H1 (cell line): ENCODE results near the gene RILPL2. TPM values are rescaled to one million over a fixed set of nuclear protein-coding genes. Genes with fewer than 3 reads are reported as not detected.
A peak's percentile ranks its signal among the peaks of the same experiment; 100 is the strongest.

Experiments used
- CTCF ChIA-PET: fragments of 300-600 bp; sonication (Branson Sonifier 250); formaldehyde crosslinking; loops from one replicate; lab custom pipeline; 2021; ENCODE audit not compliant: partially characterized antibody; lab: Charles Lee
- POLR2A ChIA-PET: fragments of 300-600 bp; sonication (Branson Sonifier 250); formaldehyde crosslinking; loops from one replicate; lab custom pipeline; 2021; ENCODE audit warnings: inconsistent platforms; ENCODE audit not compliant: partially characterized antibody; lab: Charles Lee
- DNase-seq, 2 experiments: peaks; one replicate each; pipeline versions ENCODE4 v3.0.0 to v3.0.0-alpha.2; 2010 to 2022; ENCODE audit warnings: low spot score in 2 of 2, low read depth in 1 of 2, mixed read lengths in 1 of 2
- FAIRE-seq: peaks from 2 replicates; lab custom pipeline; 2011; peaks lifted over from hg19 to GRCh38; lab: Jason Lieb, UNC
- H2AFZ ChIP-seq: 2 replicates; pipeline ENCODE4 v1.8.1; 2012; ENCODE audit warnings: low read length, inconsistent platforms
- H2AK5ac ChIP-seq: 2 replicates; pipeline ENCODE4 v1.6.1; 2013; ENCODE audit warnings: low read depth, low read length
- H2BK120ac ChIP-seq: replicated peaks from 2 replicates; pipeline ENCODE3; 2013; ENCODE audit warnings: low read depth, low read length, inconsistent platforms
- H2BK12ac ChIP-seq: 2 replicates; pipeline ENCODE4 v1.6.1; 2013; ENCODE audit warnings: low read depth, low read length
- H2BK15ac ChIP-seq: 2 replicates; pipeline ENCODE4 v1.6.1; 2013; ENCODE audit warnings: low read length
- H2BK20ac ChIP-seq: 2 replicates; pipeline ENCODE4 v1.6.1; 2013; ENCODE audit warnings: low read length
- H2BK5ac ChIP-seq: 2 replicates; pipeline ENCODE4 v1.6.1; 2013; ENCODE audit warnings: low read depth, low read length
- H3K14ac ChIP-seq: 2 replicates; pipeline ENCODE4 v1.6.1; 2013; ENCODE audit warnings: inconsistent platforms; ENCODE audit not compliant: insufficient read length
- H3K18ac ChIP-seq: 2 replicates; pipeline ENCODE4 v1.6.1; 2013; ENCODE audit warnings: low read length; ENCODE audit errors: extremely low read depth
- H3K23ac ChIP-seq: 2 replicates; pipeline ENCODE4 v1.6.1; 2013; ENCODE audit warnings: inconsistent platforms; ENCODE audit not compliant: insufficient read length
- H3K23me2 ChIP-seq: 2 replicates; pipeline ENCODE4 v1.6.1; 2013; ENCODE audit warnings: low read depth, low read length
- H3K27ac ChIP-seq: 2 replicates; pipeline ENCODE4 v1.6.1; 2011; ENCODE audit warnings: low read depth, low read length, inconsistent platforms
- H3K27me3 ChIP-seq, 4 experiments: replicated peaks in 1 of 4; 1 replicate in 1 of 4; 2 replicates in 3 of 4; pipeline versions ENCODE4 v1.6.1 to v1.8.1; 2011 to 2013; ENCODE audit warnings: low read length in 3 of 4, mild to moderate bottlenecking in 3 of 4, inconsistent platforms in 2 of 4, mixed read lengths in 2 of 4, moderate library complexity in 1 of 4; ENCODE audit not compliant: control insufficient read depth in 3 of 4, insufficient read depth in 3 of 4; ENCODE audit errors: extremely low read depth in 1 of 4
- H3K36me3 ChIP-seq, 4 experiments: 2 replicates each; pipeline versions ENCODE4 v1.6.1 to v1.8.1; 2011 to 2013; ENCODE audit warnings: mild to moderate bottlenecking in 4 of 4, low read length in 3 of 4, moderate library complexity in 2 of 4, control low read depth in 1 of 4, inconsistent platforms in 1 of 4; ENCODE audit not compliant: insufficient read depth in 4 of 4, control insufficient read depth in 2 of 4
- H3K4ac ChIP-seq: replicated peaks from 2 replicates; pipeline ENCODE3; 2013; ENCODE audit warnings: low read length, low read depth, mixed read lengths, inconsistent platforms; ENCODE audit not compliant: insufficient read length
- H3K4me1 ChIP-seq, 4 experiments: replicated peaks in 1 of 4; 1 replicate in 1 of 4; 2 replicates in 3 of 4; pipeline versions ENCODE4 v1.6.1 to v1.8.1; 2011 to 2013; ENCODE audit warnings: low read length in 3 of 4, inconsistent platforms in 2 of 4, mixed read lengths in 1 of 4; ENCODE audit not compliant: insufficient read depth in 4 of 4, control insufficient read depth in 3 of 4
- H3K4me2 ChIP-seq, 2 experiments: 2 replicates each; pipeline versions ENCODE4 v1.6.1 to v1.8.1; 2011 to 2013; ENCODE audit warnings: low read depth in 2 of 2, low read length in 2 of 2, control low read depth in 1 of 2, inconsistent platforms in 1 of 2, mild to moderate bottlenecking in 1 of 2; ENCODE audit not compliant: insufficient read depth in 1 of 2
- H3K4me3 ChIP-seq, 4 experiments: fragments of 200-600, 300-600 bp in 1 of 4; sonication (generic), shearing (Covaris generic), sonication (Bioruptor Twin) in 1 of 4; 2 replicates each; pipeline versions ENCODE4 v1.5.1 to v1.8.1; 2011 to 2016; ENCODE audit warnings: low read length in 4 of 4, low read depth in 3 of 4, control low read depth in 2 of 4, inconsistent platforms in 2 of 4, mild to moderate bottlenecking in 2 of 4, mixed read lengths in 1 of 4, moderate library complexity in 1 of 4; ENCODE audit not compliant: insufficient read depth in 2 of 4; ENCODE audit errors: extremely low read depth in 1 of 4
- H3K56ac ChIP-seq: replicated peaks from 2 replicates; pipeline ENCODE3; 2013; ENCODE audit warnings: low read depth, mild to moderate bottlenecking, mixed read lengths, low read length, inconsistent platforms; ENCODE audit not compliant: insufficient read length
- H3K79me1 ChIP-seq: 2 replicates; pipeline ENCODE4 v1.6.1; 2013; ENCODE audit warnings: low read depth, low read length, control low read depth
- H3K79me2 ChIP-seq, 2 experiments: 2 replicates each; pipeline versions ENCODE4 v1.6.1 to v1.8.1; 2012 to 2013; ENCODE audit warnings: low read length in 2 of 2, mild to moderate bottlenecking in 2 of 2, inconsistent platforms in 1 of 2; ENCODE audit not compliant: insufficient read depth in 2 of 2, control insufficient read depth in 1 of 2
- H3K9ac ChIP-seq, 4 experiments: replicated peaks in 1 of 4; 1 replicate in 1 of 4; 2 replicates in 3 of 4; pipeline versions ENCODE4 v1.6.1 to v1.8.1; 2011 to 2013; ENCODE audit warnings: low read depth in 3 of 4, low read length in 3 of 4, control low read depth in 2 of 4, mild to moderate bottlenecking in 2 of 4, moderate library complexity in 2 of 4, inconsistent platforms in 1 of 4; ENCODE audit errors: extremely low read depth in 1 of 4
- H3K9me3 ChIP-seq, 2 experiments: 2 replicates each; pipeline versions ENCODE4 v1.6.1 to v1.8.1; 2012 to 2013; ENCODE audit warnings: mild to moderate bottlenecking in 2 of 2, moderate library complexity in 2 of 2, control low read depth in 1 of 2, inconsistent platforms in 1 of 2, low read depth in 1 of 2, low read length in 1 of 2, mixed read lengths in 1 of 2; ENCODE audit not compliant: insufficient read depth in 2 of 2
- H4K20me1 ChIP-seq, 2 experiments: replicated peaks in 1 of 2; 2 replicates each; pipeline versions ENCODE3 to v1.8.1; 2011 to 2013; ENCODE audit warnings: inconsistent platforms in 2 of 2, low read length in 2 of 2, mild to moderate bottlenecking in 1 of 2; ENCODE audit not compliant: insufficient read depth in 2 of 2, control insufficient read depth in 1 of 2
- H4K5ac ChIP-seq: 2 replicates; pipeline ENCODE4 v1.6.1; 2013; ENCODE audit warnings: low read length, low read depth, mixed read lengths, inconsistent platforms; ENCODE audit not compliant: insufficient read length
- H4K8ac ChIP-seq: 2 replicates; pipeline ENCODE4 v1.8.0; 2013; ENCODE audit warnings: mild to moderate bottlenecking, moderate library complexity, low read length, inconsistent platforms; ENCODE audit not compliant: insufficient read depth; ENCODE audit errors: extremely low read depth
- H4K91ac ChIP-seq: replicated peaks from 2 replicates; pipeline ENCODE3; 2013; ENCODE audit warnings: low read length, mixed read lengths, inconsistent platforms; ENCODE audit not compliant: insufficient read length
- CHD2 ChIP-seq: IDR thresholded peaks from 2 replicates; pipeline ENCODE4 v1.6.1; 2012; ENCODE audit warnings: low read length, improper control_type of control experiment
- CTCF ChIP-seq, 3 experiments: IDR thresholded peaks; 1 replicate in 2 of 3; 2 replicates in 1 of 3; pipeline versions ENCODE4 v1.5.1 to v1.6.1; 2011; ENCODE audit warnings: low read length in 3 of 3, mild to moderate bottlenecking in 3 of 3, inconsistent platforms in 2 of 3, low read depth in 1 of 3, moderate library complexity in 1 of 3; ENCODE audit not compliant: insufficient read depth in 1 of 3; ENCODE audit errors: control extremely low read depth in 1 of 3
- GABPA ChIP-seq: IDR thresholded peaks from 2 replicates; pipeline ENCODE4 v1.6.1; 2011; ENCODE audit warnings: mild to moderate bottlenecking, low read length, moderate library complexity, borderline replicate concordance; ENCODE audit not compliant: insufficient read depth
- RAD21 ChIP-seq, 2 experiments: IDR thresholded peaks in 1 of 2; conservative IDR thresholded peaks in 1 of 2; 2 replicates each; pipeline ENCODE4 v1.6.1; 2011; ENCODE audit warnings: low read depth in 2 of 2, low read length in 2 of 2, improper control_type of control experiment in 1 of 2, inconsistent platforms in 1 of 2, mild to moderate bottlenecking in 1 of 2, moderate library complexity in 1 of 2
- SIX5 ChIP-seq: IDR thresholded peaks from 2 replicates; pipeline ENCODE4 v1.6.1; 2011; ENCODE audit warnings: mild to moderate bottlenecking, low read depth, low read length
- SRF ChIP-seq: IDR thresholded peaks from 2 replicates; pipeline ENCODE4 v1.6.1; 2011; ENCODE audit warnings: mild to moderate bottlenecking, low read depth, low read length, moderate library complexity
- TCF12 ChIP-seq: IDR thresholded peaks from 2 replicates; pipeline ENCODE4 v1.6.1; 2011; ENCODE audit warnings: low read depth, mild to moderate bottlenecking, low read length
- WGBS, 2 experiments: shearing (Covaris generic) in 1 of 2; methylation state at CpG; one replicate each; pipeline versions ENCODE4 v1.1.6 to v1.1.7; 2013 to 2015; ENCODE audit warnings: low lambda C conversion rate in 2 of 2, mixed read lengths in 2 of 2, inconsistent platforms in 1 of 2, low coverage in 1 of 2, missing lambda C conversion rate in 1 of 2; ENCODE audit not compliant: insufficient replicate concordance in 2 of 2, insufficient coverage in 1 of 2, insufficient read length in 1 of 2; ENCODE audit errors: extremely low coverage in 1 of 2, missing lambda C conversion rate in 1 of 2; 5-methylcytosine and 5-hydroxymethylcytosine counted together
- polyA plus RNA-seq, 7 experiments: library from polyadenylated mRNA; depleted of rRNA in 3 of 7; stranded (reverse) in 5 of 7; unstranded in 2 of 7; fragments of >200 nt in 5 of 7; fragments of 200-250 nt in 2 of 7; gene quantifications; 1 replicate in 5 of 7; 2 replicates in 1 of 7; 4 replicates in 1 of 7; pipeline versions ENCODE4 v1.2.1 to v1.2.3, GENCODE V29; 2011 to 2013; ENCODE audit warnings: missing spikeins in 2 of 7, mixed read lengths in 2 of 7
- total RNA-seq: library from RNA; stranded (reverse); fragmentation: NEBNext Ultra II Directional; extraction: Animal tissue kit (Norgen Biotek cat#: 25700); gene quantifications from 2 replicates; pipeline ENCODE4 v1.2.1, GENCODE V29; 2021

The RILPL2 gene
- total and polyA plus RNA-seq, 2 of the 8 experiments (the other 6 are each of a cell fraction or from before 2014, with no cell fraction given), result 0.77 to 1.4 TPM

DNA sequence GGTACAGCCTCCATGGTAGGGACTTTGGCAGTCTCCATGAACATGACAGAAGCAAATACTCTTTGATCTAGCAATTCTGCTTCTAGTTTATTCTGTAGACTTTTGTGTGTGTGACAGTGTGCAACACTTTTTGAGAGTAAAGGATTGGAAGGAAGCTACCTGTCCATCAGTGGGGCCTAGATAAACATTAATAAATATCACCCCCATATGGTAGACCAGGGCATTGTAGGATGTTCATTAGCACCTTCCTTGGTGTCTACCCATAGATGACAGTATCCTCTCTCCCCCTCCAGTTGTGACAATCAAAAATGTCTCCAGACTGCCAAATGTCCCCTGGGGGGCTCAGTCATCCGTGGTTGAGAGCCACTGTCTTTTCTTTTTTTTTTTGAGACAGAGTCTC, 32.3 kb upstream of the RILPL2 start:
- Histone ChIP-seq H3K79me1 (peaks cover 3% of the 10 kb centered on the region; the same call in 1 of the 2 replicates), H4K5ac (no peak overlapping the region), H3K4me1 (no peaks in the 10 kb centered on the region), H3K4me3 (no peak overlapping the region), H3K36me3 (peaks cover 0 to 15% (median 6%) of the 10 kb centered on the region in 4 experiments; a peak in 6 of 8 replicates), H3K56ac (no peak overlapping the region), H3K4ac (no peak overlapping the region), H3K27me3 (no peaks in the 10 kb centered on the region), H4K91ac (no peak overlapping the region), H2BK5ac (no peak overlapping the region), H3K4me2 (no peak overlapping the region), H3K18ac (no peak overlapping the region), H4K20me1 (peaks cover 0 to 2% of the 10 kb centered on the region in 2 experiments), H3K79me2 (no peaks in the 10 kb centered on the region), H2AFZ (no peak overlapping the region), H3K23ac (no peak overlapping the region), H2BK15ac (no peak overlapping the region), H3K14ac (no peak overlapping the region), H3K9ac (no peak overlapping the region), H3K23me2 (no peaks in the 10 kb centered on the region), H2BK12ac (no peak overlapping the region), H4K8ac (no peak overlapping the region), H2BK120ac (no peak overlapping the region), H2AK5ac (no peak overlapping the region), H3K9me3 (no peaks in the 10 kb centered on the region), H3K27ac (no peak overlapping the region), H2BK20ac (no peak overlapping the region)
- ChIA-PET POLR2A (interaction anchor here (0.6 to 1.9 kb wide), 5 partner anchors 9 to 1789 kb away, joined by 3 to 11 read pairs (median 3); partner anchors contain the start of gene SNRNP35), CTCF (interaction anchor here (1.1 to 1.6 kb wide), 4 partner anchors 9 to 113 kb away, joined by 3 to 7 read pairs (median 3); partner anchors contain the start of gene RILPL2)
- no peak for DNase-seq
- no peak for FAIRE-seq
- WGBS, 2 experiments, result 83% methylated on average over 1 of the region's 1 CpG; no CpG with 5 or more reads in 1 of the 2 experiments
- TF ChIP-seq TCF12 (no peak), RAD21 (IDR thresholded peaks at IDR 0.05 in 1 of 2, conservative IDR thresholded peaks at IDR 0.05 in 1 of 2; ENCODE audit: low read depth in 2 of 2, low read length in 2 of 2) (peak; percentile 16 to 28; a peak in 3 of 4 replicates), GABPA (no peak), CHD2 (no peak), SIX5 (no peak), SRF (no peak), CTCF (IDR thresholded peaks at IDR 0.05; ENCODE audit: control extremely low read depth in 1 of 3, insufficient read depth in 1 of 3, low read depth in 1 of 3, low read length in 3 of 3) (peak in 2 of 3 experiments; percentile 11 to 14; a peak in 1 of 4 replicates)
